ENCODE results near the gene CNOT11.

DNA sequence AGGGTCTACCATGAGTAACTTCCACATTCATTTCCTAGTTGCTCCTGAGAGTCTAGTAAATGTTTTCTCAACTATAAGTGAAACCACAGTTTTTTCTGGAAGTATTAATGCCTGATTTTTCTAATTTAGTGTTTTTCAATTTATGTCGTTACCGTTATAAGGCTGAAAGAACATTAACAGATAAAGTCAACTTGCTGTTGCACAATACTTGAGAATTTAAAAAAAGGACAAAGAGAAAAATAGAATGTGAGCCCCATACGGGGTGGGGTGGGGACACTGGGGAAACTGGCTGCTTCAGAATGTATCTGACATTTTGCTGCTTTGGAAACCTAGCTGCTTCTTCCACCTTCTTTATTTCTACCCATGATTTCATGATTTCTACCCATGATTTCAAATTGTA lies 26.2 kb downstream of the CNOT11 start:
- TF ChIP-seq, protein P1, sequence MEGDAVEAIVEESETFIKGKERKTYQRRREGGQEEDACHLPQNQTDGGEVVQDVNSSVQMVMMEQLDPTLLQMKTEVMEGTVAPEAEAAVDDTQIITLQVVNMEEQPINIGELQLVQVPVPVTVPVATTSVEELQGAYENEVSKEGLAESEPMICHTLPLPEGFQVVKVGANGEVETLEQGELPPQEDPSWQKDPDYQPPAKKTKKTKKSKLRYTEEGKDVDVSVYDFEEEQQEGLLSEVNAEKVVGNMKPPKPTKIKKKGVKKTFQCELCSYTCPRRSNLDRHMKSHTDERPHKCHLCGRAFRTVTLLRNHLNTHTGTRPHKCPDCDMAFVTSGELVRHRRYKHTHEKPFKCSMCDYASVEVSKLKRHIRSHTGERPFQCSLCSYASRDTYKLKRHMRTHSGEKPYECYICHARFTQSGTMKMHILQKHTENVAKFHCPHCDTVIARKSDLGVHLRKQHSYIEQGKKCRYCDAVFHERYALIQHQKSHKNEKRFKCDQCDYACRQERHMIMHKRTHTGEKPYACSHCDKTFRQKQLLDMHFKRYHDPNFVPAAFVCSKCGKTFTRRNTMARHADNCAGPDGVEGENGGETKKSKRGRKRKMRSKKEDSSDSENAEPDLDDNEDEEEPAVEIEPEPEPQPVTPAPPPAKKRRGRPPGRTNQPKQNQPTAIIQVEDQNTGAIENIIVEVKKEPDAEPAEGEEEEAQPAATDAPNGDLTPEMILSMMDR (IDR thresholded peaks at IDR 0.05), result no peak
- no peak for TF ChIP-seq POLR2A (IDR thresholded peaks at IDR 0.05)

All from uterus (tissue), 2 donors.